Astrocyte (in vitro differentiated cells and primary cell): ENCODE results near the gene UGGT2.

ENCODE experiments used
- EZH2 ChIP-seq: IDR thresholded peaks from 2 replicates; pipeline ENCODE4 v1.6.1; 2012; ENCODE audit warnings: mild to moderate bottlenecking, low read length, inconsistent platforms; ENCODE audit not compliant: insufficient read depth
- TF ChIP-seq, protein P1 (sequence below): IDR thresholded peaks from 2 replicates; pipeline ENCODE4 v1.5.1; 2011; ENCODE audit warnings: low read depth, mild to moderate bottlenecking, inconsistent platforms, low read length, moderate library complexity; ENCODE audit not compliant: insufficient read depth

DNA sequence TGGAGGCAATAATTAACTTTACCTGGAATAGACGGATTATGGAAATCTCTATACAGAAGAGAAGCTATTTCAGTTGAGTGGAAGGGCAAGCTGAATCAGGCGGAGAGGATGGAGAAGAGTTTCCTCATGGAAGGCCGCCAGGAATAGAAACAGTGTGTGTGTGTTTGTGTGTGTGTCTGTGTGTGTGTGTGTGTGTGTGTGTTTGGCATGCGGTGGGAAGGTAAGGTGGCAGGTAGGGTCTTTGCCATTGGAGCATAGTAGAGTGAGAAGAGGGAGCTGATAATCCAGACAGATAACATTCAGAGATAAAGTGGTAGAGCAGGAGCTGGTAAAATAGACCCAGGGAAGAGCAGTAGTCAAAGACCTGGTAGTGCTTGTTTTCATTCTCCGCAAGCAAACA lies 27.5 kb upstream of the UGGT2 start:
- TF ChIP-seq, protein P1, sequence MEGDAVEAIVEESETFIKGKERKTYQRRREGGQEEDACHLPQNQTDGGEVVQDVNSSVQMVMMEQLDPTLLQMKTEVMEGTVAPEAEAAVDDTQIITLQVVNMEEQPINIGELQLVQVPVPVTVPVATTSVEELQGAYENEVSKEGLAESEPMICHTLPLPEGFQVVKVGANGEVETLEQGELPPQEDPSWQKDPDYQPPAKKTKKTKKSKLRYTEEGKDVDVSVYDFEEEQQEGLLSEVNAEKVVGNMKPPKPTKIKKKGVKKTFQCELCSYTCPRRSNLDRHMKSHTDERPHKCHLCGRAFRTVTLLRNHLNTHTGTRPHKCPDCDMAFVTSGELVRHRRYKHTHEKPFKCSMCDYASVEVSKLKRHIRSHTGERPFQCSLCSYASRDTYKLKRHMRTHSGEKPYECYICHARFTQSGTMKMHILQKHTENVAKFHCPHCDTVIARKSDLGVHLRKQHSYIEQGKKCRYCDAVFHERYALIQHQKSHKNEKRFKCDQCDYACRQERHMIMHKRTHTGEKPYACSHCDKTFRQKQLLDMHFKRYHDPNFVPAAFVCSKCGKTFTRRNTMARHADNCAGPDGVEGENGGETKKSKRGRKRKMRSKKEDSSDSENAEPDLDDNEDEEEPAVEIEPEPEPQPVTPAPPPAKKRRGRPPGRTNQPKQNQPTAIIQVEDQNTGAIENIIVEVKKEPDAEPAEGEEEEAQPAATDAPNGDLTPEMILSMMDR = no peak
- TF ChIP-seq EZH2 = no peak
